Measurements from ENCODE around the gene ASPA.

DNA sequence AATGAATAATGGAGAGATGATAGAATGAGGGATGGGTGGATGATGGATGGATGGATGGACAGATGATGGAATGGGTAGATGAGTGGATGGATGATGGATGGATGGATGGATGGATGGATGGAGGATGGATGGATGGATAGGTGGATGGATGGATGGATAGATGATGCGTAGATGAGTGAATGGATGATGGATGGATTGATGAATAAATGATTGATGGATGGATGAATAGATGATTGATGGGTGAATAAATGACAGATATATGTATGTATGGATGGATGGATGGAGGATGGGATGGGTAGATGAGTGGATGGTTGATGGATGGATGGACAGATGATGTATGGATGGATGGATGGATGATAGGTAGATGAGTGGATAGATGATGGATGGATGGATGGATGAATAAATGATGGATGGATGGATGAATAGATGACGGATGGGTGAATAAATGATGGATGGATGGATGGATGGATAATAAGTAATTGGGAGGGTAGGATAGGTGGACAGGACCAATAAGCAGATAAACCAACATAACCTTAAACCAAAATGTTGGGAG is 73.9 kb downstream of the ASPA start:
- TF ChIP-seq, protein P1, sequence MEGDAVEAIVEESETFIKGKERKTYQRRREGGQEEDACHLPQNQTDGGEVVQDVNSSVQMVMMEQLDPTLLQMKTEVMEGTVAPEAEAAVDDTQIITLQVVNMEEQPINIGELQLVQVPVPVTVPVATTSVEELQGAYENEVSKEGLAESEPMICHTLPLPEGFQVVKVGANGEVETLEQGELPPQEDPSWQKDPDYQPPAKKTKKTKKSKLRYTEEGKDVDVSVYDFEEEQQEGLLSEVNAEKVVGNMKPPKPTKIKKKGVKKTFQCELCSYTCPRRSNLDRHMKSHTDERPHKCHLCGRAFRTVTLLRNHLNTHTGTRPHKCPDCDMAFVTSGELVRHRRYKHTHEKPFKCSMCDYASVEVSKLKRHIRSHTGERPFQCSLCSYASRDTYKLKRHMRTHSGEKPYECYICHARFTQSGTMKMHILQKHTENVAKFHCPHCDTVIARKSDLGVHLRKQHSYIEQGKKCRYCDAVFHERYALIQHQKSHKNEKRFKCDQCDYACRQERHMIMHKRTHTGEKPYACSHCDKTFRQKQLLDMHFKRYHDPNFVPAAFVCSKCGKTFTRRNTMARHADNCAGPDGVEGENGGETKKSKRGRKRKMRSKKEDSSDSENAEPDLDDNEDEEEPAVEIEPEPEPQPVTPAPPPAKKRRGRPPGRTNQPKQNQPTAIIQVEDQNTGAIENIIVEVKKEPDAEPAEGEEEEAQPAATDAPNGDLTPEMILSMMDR (conservative IDR thresholded peaks at IDR 0.05; ENCODE audit: low read depth in 2 of 2), result no peak
- TF ChIP-seq REST (IDR thresholded peaks at IDR 0.05; ENCODE audit: unreplicated experiment), result no peak
- TF ChIP-seq, protein P2, sequence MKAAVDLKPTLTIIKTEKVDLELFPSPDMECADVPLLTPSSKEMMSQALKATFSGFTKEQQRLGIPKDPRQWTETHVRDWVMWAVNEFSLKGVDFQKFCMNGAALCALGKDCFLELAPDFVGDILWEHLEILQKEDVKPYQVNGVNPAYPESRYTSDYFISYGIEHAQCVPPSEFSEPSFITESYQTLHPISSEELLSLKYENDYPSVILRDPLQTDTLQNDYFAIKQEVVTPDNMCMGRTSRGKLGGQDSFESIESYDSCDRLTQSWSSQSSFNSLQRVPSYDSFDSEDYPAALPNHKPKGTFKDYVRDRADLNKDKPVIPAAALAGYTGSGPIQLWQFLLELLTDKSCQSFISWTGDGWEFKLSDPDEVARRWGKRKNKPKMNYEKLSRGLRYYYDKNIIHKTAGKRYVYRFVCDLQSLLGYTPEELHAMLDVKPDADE (IDR thresholded peaks at IDR 0.05), result no peak

Data from GM23338 (cell line).